HG02938 (cell line): ENCODE measurements around the gene DFFA.

Experiments used
- ATAC-seq: cut with Tn5 transposase; IDR thresholded peaks from one replicate; pipeline ENCODE4 v1.9.1; 2021; ENCODE audit warnings: mild to moderate bottlenecking, moderate library complexity; ENCODE audit not compliant: unreplicated experiment

Gene DFFA, protein sequence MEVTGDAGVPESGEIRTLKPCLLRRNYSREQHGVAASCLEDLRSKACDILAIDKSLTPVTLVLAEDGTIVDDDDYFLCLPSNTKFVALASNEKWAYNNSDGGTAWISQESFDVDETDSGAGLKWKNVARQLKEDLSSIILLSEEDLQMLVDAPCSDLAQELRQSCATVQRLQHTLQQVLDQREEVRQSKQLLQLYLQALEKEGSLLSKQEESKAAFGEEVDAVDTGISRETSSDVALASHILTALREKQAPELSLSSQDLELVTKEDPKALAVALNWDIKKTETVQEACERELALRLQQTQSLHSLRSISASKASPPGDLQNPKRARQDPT

DNA sequence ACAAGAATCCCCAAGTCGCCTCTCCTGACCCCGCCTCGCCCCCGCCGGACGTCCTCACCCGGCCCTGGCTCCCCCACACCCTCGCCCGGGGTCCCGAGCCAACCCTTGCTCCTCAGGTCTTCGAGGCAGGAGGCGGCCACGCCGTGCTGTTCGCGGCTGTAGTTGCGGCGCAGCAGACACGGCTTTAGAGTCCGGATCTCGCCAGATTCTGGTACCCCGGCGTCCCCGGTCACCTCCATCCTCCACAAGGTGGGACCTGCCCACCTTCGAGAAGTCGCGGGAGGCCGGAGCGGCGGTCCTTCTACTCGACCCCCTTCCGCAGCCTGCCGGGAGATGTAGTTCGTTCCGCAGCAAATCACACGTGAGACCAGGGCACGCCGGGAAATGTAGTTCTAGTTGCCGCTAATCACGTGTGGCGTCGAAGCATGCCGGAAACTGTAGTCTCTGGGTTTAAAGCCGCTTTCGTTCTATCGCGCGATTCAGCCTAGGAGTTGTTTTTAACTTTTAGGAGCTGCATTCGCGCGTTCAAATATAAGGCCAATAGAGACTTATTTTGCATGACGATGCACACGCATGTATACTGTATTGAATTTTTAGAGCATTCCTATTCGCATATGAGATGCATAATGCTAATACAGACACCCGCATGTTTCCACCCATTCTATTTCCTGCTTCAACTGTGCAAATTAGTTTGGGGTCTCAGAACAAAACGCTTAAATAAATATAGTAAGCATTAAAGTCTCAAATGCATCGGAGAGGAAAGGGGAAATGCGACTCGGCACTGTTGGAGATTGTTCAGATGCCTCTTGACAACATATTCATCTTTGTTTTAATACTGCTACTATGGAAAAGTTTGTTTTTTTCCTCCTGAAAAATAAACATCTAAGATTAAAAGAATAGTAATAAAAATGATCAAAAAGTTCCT lies at the start of gene DFFA:
DFFA (minus strand) TSS at position 310 of the 925 bp plus-strand sequence; CDS start at position 239, 71 bp downstream.
- ATAC-seq: peak; percentile 70

DNA sequence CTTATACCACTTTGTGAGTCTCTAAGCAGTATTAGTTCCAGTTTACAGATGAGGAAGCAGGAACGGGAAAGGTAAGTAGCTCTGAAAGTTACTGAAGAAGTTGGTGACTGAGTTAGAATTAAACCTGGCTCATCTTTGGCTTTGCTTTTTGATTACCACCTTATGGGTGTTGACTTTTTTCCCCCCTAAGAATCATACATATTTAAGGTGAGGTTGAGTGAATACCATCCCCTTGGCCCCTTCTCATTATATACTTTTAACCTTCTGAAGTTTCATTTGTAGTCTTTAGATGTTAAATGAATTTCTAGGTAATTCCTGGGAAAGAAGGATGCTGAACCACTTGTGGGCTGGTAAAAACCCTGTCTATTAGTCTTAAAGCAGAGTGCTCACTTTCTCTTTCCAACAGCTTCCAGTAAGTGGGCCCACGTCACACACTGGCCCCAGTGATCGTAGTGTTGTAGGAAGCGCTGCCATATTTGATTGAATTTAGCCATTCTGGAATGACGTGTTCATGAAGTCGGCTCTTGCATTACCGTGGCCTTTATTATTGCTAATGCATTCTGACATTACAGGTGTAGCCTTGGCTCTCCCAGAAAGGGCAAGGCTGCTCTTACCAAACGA lies 49.3 kb upstream of the DFFA start:
- ATAC-seq: no peak

DNA sequence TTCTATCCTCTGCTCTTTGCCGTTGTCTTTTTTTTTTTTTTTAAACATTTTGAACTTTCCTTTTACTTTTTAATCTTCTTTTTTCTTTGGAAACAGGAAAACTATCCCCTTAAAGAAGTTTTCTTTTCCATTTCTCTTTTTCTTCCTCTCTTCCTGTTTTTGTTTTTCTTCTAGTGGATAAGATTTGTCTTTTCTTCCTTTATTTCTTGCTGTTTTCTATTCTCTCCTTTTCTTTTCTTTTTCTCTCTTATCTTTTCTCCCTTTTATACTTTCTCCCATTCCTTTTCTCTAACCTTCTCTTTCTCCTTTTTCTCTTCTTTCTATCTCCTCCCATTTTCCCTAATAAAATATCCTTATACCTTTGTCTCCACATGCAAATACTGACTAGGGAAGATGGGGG lies 48.6 kb upstream of the DFFA start:
- no peak for ATAC-seq

DNA sequence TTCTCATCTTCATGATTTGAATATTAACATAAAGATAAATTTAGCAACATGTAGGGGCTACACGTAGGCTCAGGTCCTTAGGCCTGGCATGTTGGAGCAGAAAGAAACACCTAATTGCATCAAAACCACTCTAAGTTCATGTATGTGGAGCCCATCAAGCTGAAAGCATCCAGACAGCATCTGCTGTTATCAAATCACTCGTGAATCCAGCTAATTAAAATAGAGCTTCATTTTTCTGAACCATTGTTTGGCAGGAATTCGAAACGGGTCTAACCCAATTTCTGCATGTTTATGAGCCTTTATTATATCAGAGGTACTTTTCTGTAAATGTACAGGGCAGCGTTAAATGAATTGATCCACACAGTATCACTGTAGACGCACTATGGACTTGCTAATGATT lies 48.2 kb upstream of the DFFA start:
- ATAC-seq: no peak

DNA sequence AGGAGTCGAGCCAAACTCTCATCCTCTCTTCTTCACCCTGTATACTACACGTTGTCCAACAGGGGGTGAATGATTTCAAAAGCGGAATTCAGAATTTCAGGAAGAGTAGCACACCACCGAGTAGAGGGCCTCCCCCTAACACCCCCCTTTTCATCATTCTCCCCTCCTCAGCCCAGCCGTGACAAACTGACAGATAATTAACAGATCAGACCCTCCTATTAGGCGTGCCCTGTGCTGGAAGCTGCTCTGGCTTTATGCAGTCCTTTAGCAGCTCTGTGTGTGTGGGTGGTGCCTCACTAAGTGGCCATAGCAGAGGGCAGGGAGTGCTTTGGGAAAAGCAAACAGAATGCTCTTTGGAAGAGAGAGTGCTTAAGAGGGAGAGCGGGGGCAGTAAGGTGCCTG lies 46.7 kb upstream of the DFFA start:
- no peak for ATAC-seq

DNA sequence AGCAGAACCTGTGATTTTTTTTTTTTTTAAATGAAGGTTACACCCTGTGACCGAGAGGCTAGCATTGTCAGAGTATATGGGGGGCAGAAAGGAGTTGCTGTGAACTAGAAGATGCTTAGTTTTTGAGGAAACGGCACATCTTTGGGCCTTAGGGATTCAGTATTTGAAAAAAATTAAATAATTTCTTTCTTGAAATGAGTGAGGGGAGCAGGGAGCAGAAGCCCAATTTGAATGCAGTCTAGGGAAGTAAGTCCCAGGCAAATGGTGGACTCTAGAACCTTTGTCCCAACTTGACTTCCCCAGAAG lies 45.3 kb upstream of the DFFA start:
- no peak for ATAC-seq

DNA sequence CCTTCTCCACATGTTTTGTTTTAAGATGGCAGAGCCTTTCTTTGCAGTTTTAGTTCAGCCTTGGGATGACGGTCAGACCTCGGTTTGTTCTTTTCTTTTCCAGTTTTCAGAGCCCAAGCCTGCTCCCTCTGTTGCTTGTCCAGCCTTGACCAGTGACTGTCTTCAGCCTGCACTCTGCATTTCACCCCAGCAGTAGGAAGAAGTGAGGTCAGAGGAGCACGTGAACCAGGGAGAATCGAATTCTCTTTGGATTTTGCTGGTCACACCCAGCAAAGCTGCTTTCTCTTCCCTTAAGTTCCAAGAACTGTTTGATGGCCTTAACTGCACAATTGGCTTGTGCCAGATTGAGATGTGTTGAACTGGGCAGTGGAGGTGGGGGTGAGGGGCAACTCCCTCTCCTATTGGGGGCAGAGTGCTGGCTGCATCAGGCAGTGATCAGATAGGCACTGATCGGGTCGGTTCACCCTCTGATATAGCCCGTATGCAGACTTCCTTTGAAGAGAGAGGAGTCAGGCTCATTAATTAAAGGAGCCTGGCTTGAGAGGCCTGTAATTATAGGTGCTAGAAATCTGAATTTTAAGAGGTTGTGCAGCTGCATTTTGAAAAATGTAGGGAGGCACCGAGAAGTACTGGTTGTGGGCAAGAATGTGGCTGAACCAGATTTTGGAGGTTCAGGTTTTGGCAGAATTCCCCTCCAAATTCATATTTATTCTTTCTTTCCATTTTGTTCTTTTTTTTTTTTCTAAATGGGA lies 44.8 kb upstream of the DFFA start:
- no peak for ATAC-seq

DNA sequence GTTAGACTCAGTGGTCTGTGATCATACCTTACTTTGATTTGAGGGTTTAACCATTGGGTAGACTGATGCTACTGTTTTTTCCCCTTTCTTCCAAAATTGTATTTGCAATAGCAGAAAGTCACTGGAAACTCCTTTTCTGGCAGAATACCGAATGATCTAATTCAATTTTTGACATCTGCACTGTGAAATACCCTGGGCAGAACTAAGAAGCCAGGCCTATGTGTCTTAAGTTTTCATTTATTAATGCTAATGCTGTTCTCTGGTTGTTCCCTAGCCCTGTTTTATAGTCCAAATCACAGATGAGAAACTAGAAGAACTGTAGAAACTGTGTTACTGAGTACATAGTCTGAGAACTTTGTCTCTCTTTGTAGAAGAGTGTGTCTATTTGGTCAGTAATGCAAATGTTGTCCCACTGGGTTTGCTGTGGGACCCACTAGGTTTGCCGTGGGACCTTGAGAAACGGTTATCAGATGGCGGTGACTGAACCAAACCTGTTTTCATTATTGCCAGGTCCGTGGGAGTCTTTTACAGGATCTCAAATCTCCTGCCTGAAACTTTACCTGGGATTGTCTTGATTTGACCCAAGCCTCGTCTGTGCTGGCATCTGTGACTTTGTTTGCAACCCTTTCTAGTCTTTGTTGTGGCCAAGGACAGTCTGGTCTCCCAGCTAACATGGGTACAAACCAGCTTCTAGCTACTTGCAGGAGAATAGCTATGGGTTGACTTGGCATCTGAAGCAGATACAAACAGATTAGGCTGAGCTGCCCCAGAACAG lies 43.8 kb upstream of the DFFA start:
- ATAC-seq: no peak

DNA sequence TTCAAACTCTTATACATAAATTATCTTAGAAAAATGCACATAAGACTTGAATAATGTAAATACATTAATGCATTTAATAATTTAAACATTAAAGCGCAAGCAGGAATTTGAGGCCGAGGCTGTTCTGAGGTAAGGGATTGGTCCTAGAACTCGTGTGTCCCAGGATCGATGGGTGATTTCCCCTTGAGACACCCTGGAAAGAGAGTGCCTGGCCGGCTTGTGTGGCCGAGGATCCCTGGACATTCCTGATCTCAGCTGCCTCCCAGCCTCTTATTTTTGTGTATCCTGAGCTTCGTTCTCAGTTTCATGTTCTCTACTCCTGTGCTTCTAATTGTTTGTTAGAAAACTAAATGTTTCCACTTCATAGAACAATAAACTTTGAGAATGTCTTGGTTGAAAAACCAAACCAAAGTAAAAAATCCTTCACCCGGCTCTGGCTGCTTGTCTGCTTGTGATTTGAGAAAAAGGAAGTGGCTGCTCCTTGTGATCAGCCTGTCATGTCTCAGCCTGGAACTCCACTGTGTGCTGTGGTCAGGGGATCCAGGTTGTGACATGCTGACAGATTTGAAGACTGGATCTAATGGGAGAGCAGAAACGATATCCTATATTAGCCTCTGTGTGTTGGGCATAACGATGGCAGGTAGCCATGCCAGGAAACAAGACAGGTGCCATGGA lies 43.1 kb upstream of the DFFA start:
- ATAC-seq: no peak

DNA sequence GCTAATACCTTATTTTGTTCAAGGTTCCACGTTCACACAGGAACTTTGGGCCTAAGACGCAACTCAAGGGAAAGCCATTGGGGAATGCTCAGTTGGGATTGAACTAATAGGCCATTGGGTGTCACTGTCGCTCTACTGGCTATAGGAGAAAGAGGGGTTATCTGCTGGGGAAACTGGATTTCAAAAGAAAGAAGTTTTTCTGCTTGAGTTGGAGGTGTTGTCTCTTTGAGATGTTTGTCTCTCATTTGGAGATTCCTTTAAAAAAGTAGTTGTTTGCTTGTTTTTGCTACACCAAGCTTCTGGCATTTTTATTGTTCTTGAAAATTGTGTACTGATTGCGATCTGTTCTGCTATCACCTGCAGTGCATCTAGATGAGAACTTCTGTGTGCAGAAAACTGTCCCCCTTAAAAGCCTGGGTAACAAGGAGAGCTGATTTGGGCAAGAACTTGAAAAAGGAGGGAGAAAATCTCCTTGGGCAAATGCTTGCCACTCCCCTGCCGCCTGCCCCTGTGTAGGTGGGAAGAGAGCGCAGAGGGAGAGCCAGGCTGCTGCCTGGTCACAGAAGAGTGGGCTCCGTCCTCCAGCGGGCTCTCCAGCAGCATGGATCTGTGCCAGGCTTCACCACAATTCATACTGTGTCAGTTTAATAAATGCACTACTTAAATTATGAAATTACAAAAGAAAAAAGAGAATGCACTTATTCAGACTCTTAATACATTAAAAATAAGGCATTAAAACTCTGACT lies 42.3 kb upstream of the DFFA start:
- ATAC-seq: no peak

DNA sequence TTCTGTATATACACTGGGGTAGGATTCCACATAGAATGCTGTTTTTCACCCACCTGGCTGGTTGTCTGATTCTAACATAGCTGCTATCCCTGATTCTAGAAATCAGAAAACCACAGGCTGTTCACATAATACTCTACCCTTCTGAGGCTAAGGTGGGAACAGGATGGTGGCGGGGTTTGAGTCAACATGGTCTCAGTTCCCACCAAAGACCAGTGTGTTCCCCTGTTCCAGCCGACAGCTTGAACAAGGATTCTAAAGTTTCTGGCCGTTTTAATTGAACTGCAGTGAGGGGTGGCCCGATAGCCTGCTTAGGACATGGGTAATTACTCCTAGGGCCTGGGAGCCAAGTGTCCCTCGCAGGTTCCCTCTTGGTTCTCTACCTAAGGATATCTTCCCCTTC lies 40.9 kb upstream of the DFFA start:
- ATAC-seq: no peak

DNA sequence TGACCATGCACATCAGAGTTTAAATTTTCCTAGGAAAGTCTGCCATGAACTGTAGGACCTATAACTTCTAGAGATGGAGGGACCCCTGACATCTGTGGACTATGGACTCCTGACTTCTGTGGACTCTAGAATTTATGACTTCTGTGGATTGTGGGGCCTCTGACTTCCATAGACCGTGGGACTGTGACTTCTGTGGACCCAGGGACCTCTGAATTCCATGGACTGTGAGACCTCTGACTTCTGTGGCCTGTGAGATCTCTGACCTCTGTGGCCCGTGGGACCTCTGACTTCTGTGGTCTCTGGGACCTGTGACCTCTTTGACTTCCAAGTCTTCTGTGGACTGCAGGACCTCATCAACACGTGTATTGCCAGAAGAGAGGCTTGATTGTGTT lies 39.2 kb upstream of the DFFA start:
- ATAC-seq: no peak

DNA sequence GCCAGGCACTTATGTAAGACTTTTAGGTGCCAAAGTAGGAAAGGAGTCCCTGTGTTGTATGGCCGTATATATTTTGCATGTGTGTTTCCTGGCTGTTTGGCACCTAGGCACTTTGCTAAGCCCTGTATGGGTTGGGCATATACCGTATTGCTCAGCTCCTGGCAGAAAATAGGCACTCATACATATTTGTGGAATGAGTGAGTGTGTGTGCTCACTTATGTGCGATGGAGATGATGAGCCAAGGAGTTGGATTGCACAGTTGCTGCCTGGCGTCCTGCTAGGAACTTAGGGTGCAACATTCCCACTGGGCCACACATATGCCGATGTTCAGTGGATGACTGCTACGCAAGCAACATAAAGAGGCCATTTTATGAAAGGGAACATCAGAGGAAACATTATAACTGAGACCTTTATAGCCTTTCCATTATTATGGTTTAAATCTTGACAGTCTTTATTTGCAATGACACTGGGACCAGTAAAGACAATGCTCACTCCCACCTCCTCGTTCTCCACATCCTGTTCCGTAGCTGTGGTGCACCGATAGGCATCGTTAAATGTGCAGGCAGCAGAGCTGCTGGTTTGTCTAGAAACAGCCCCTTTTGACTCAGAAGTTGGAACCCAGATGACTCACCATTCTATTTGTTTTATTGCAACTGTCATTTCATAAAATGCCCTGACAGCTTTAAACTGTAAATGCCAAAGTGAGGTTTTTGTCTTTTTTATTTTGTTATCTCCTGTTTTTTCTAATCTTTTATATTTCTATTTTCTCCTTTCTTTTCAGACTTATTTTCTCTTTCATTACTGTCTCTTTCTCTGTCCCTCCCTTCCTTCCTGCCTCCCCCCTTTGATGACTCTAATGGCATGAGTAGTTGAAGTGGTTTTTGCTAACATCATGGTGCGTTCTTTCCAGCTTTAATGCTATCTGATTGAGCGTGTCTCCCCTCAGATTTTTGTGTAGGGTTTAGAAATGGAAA lies 38.5 kb upstream of the DFFA start:
- peak; percentile 84 for ATAC-seq

DNA sequence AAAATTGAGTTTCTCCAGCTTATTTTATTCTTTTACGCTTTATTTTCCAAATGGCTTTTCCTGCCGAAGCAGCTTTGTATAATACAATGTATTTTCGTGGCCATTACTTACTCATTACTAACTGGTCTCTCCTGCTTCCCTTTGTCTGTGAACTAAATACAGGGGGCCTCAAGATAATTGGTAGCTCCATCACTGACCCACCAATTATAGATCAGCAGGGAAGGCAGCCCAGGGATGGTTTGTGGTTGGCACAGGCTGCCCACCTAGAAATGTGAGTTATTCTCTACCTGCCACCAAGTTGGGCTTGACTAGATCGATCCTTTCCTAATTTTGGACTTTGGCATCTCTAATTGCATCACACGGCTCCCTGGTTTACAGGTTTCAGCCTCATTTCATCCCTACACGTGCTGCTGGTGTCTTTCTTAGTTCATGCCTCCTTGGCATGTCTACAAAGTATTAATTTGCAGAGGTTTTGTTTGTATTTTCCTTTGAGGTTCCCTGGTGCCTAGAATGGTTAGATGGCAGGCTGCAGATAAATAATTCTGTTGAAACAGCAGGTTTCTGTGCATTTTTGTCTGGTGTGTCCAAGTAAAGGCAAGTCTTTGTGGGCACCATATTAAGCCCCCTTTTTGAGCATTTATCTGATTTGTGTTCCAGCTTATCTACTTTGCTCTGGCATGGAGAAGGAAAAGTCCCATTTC lies 37.6 kb upstream of the DFFA start:
- no peak for ATAC-seq

DNA sequence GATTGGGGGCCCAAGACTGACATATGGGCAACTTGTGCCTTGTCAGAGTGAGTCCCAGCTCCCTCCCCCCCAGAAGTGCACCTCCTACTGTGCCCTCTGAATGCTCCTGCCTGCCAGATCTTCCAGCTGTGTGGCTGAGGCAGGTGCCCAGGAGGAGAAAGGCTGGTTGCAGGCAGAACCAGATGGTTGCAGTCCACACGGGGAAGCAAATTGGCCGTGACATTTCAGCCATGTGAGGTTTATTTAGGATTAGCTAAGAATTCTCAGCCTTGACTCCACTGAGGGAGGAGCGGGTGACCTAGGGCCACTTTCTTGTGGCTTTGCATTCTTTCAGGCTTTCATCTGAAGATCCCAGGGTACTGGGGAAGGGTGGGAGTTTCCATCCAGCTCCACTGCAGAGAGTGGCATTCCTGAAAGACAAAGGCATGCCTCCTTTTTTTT lies 36.2 kb upstream of the DFFA start:
- ATAC-seq: no peak

DNA sequence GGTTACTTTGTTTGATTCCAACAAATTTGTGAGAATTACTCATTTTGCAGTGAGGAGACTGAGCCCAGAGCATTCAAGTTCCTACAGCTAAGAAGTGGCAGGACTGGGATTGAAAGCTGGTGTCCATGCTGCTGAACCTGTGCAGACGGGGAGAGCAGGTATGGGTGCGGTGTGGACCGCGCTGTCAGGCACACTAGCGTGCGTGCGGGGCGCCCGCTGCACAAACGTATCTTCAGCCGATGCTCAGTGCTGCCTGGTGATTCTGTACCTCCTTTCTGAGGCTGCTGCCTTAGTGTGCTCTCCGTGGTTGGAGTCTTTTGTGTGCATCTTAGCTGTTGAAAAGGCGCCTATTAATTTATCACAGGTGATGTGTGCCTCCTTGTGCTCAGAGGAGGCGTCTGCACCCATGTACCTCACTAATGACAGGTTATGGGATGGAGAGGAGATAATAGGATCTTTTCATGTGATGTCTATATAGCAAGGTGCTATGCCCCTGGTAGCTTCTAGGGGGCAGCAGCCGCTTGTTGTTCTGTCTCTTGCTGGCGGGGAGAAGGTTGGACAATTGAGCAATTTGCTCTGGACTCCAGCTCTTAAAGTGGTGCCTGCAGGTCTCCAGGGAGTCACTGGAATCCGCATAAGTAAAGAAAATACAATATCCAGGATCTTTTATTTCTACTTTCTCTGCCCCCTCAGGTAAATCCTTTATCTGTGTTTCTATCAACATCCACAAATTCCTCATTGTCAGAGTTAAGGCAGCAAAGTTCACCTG lies 35.0 kb upstream of the DFFA start:
- ATAC-seq: peak; percentile 38

DNA sequence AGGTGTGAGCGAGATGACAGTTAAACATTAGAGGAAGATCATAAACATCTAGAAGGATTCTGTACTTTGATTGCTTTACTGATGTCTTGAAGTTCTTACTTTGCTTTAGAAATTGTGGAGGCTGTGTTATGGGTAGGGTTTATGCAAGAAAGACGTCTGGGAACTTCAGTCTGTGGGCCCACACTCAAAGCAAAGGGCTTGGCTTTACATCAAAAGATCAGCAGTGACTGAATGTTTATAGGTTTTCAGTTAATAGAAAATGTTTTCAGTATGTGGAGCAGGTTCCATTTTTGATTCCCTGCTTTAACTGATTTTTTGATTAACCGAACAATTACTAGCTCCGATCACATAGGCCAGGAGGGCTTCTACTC lies 34.3 kb upstream of the DFFA start:
- ATAC-seq: no peak
